NCI-H187 treated with DMSO at 0.1 percent for 48 hours (cell line): ENCODE data around the gene CHCHD5.
"Not testable (repeated sequence)": the region's sequence is repeated elsewhere in the genome, so short reads cannot be mapped to it uniquely, and the experiment has no call there.

Experiments
- DNase-seq: peaks from one replicate; lab custom pipeline; 2025; lab: John Stamatoyannopoulos, UW

Gene CHCHD5, protein sequence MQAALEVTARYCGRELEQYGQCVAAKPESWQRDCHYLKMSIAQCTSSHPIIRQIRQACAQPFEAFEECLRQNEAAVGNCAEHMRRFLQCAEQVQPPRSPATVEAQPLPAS

DNA sequence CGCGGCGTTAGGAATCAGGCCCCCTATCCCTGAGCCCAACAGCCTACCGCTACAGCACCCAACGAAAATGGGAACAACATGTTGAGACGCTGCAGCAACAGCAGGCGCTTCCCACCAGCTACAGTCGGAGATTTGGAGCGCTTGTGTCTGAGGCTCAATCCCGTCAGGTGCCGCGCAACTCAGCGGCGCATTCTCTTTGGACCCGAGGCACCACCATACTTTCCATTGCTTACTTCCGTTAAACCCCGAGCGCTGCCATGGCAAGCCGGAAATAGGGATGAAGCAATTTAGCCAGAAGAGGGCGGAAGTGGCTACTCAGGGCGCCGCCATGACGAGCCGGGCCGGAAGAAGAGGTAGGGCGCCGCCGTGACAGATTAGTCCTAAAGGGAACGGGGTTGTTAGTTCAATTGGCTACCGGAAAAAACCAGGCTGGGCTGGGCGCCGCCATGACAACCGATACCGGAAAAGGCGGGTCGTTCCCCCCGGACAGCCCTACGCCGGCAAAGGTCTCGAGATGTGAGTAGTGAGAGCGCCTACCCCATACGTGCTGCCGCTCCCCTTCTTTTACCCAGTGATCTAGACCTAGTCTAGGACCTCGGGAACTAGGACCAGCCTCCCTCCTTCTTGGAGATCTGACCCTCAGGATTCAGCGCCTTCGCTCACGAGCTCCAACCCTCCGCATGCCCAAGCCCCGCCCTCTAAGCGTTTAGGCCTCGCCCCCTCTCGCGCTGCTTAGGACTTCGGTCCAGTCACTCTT lies at the start of gene CHCHD5:
TSS of gene CHCHD5 (plus strand) at position 476 of the 757 bp plus-strand sequence. CDS start at position 515, 39 bp downstream.
- DNase-seq, result peak; percentile 78

DNA sequence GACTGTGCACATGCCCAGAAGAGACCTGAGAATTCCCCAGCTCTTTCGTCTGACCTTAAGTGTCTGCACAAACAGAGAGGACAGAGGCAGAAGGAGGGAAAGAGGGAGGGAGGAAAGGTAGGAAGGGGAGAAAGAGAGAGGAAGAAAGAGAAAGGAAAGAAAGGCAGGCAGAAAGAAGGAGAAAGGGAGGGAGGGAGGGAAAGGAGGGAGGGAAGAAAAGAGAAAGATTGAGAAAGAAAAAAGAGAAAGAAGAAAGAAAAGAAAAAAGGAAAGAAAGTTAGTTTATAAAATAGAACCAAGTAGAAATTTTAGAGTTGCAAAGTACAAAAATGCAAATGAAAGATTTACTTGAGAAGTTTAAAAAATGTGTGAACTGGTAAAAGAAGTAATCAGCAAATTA lies 49.6 kb upstream of the CHCHD5 start:
- no peak for DNase-seq

DNA sequence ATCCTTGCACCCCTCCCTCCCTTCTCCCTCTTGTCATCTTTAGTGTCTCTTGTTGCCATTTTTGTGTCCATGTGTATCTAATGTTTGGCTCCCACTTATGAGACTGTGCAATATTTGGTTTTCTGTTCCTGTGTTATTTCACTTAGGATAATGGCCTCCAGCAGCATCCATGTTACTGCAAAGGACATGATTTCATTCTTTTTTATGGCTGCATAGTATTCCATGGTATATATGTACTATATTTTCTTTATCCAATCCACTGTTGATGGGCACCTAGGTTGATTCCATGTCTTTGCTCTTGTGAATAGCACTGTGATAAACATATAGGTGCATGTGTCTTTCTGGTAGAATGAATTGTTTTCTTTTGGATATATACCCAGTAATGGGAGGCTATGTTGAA lies 47.7 kb upstream of the CHCHD5 start:
- DNase-seq, result not testable (repeated sequence)

DNA sequence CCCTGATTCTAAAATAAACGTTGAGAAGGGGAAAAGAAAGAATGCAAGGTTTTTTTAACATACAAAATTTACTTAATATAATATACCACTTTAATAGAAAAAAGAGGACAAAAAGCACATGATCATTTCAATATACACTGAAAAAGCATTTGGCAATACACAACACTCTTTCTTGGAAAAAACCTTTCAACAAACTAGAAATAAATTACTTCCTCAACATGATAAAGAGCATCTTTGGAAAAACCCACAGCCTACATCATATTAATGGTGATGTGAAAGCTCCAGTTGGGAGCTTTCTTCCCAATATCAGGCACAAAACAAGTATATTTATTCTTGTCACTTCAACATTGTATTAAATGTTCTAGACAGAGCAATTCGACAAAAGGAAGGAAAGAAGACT lies 45.1 kb upstream of the CHCHD5 start:
- DNase-seq, result no peak

GRCh38 chr2:112540906-112541305 lies 43.5 kb upstream of the CHCHD5 start:
- DNase-seq, result no peak

DNA sequence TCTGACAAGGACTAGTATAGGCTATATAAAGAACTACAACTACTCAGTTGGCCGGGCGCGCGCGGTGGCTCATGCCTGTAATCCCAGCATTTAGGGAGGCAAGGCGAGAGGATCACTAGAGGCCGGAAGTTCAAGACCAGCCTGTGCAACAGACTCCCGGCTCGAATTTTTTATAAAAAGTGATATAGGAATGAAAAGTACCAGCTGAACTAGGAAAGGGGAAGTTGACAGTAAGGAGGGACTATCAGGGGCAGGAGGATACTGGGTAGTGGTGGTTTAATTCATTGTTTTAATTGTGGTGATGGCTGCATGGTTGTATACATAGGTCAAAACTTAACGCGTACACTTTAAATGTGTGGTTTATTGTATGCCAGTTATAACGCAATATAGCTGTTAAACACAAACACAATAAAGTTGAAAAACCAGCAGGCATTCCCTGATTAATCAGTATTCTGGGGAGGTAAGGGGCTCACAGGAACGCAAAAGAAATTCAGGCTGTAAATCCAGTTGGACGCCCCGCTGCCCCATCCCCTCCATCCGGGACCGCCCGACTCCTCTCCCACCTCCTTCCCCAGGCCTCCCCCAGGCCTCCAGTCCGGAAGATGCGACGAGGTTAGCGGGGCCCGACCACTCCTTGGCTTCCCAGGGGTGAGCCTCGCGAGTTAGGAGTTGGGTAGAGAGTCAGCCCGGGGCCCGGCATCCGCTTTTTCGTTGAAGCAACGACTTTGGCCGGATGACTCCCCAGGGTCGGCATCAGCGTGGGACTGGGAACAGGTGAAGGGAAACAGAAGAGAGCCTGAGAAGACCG lies 42.9 kb upstream of the CHCHD5 start:
- DNase-seq, result no peak

GRCh38 chr2:112542123-112542983 lies 42.1 kb upstream of the CHCHD5 start, which contains the start of gene POLR1B:
POLR1B (plus strand) TSS chr2:112542465; CDS start chr2:112542495, 30 bp downstream.
- DNase-seq, result peak; percentile 29

- no peak for DNase-seq
Measured at GRCh38 chr2:112542984-112543661, 41.3 kb upstream of the CHCHD5 start.

DNA sequence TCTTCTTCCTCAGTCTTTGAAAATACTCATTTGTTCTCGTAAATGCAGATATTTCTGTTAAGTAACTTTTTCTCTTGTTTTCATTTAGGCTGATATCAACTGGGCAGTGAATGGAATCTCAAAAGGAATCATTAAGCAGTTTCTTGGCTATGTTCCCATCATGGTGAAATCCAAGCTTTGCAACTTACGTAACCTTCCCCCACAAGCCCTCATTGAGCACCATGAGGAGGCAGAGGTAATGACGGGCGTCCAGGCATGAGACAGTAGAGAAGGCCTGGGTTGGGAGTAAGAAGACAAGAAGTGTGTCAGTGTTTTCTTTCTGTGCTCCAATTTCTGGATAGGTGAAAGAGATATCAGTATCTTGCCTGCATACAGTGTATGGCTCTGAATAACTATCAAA lies 37.1 kb upstream of the CHCHD5 start:
- no peak for DNase-seq

DNA sequence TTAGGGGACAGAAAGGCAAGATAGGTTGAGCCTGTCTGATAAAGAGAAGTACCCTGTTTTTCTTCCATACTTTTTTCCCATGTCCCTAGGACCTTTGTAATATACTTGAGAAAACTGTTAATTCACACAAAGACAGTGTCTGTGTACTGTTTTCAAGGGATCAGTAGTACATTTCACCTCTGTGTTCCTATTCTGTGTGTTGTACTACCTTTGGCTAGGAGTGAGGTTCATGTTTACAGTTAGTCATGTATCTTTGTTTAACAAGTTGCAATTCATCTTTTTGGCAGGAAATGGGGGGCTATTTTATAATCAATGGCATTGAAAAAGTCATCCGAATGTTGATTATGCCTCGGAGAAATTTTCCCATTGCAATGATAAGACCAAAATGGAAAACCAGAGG lies 35.4 kb upstream of the CHCHD5 start:
- no peak for DNase-seq

DNA sequence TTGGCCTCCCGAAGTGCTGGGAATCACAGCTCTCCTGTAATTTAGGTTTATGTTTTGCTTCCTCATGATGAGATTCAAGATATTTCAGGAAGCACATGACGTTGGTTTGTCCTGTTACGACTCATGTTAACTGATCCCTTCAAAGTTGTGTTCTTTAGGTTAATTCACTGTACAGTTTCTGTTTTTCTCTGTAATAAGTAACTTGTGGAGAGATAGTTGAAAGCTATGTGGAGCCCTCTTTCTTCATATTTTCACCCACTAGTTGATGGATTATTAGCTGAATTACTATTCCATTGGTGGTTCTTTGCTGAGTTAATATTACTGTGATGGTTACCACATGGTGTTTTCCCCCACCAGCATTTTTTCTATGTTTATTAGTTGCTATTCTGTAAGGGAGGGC lies 18.3 kb upstream of the CHCHD5 start:
- DNase-seq, result no peak

GRCh38 chr2:112566508-112566907 lies 17.9 kb upstream of the CHCHD5 start:
- not testable (repeated sequence) for DNase-seq

DNA sequence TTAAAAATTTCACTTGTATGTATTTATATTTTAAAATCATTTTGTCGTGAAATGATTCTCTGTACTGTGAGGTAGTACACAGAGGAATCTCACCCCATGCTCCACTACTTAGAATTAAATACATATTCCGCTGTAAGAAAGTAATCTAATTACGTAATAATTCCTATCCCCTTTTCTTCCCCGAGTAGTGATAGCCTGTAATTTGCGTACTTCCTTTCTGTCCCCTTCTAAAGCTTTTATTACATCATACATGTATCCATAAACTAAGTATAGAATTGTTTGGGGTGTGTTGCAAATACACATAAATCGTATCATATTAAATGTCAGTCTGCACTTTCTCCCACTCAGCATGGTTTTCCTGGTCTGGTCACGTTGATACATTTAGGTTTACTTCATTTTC lies 12.4 kb upstream of the CHCHD5 start:
- DNase-seq, result no peak

DNA sequence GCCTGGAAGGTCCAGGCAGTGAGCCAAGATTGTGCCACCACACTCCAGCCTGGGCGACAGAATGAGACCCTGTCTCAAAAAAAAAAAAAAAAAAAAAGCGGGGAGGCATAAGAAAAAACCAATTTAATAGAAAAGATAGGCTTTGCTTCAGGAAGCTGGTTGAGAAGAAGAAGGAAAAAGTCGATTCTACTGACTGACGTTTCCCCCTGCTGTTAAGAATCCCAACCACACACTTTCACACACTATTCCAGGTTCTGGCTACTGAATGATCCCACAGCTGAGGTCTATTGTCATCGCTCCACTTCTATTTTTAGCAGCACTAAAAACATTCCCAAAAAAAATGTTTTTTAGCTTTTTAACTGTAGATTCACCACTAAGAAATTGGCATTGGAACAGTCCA lies 6.7 kb upstream of the CHCHD5 start:
- DNase-seq, result no peak

GRCh38 chr2:112579241-112579640 lies 5.2 kb upstream of the CHCHD5 start:
- no peak for DNase-seq

DNA sequence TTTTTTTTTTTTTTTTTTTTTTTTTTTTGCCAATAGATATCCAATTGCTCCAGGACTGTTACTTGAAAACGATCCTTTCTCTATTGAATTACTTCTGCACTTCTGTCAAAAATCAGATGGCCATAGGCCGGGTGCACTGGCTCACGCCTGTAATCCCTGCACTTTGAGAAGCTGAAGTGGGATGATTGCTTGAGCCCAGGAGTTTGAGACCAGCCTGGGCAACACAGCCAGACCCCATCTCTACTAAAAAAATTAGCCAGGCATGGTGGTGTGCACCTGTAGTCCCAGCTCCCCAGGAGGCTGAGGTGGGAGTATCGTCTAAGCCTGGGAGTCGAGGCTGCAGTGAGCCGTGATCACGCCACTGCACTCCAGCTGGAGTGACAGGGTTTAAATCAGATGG lies 4.3 kb upstream of the CHCHD5 start:
- DNase-seq, result no peak

DNA sequence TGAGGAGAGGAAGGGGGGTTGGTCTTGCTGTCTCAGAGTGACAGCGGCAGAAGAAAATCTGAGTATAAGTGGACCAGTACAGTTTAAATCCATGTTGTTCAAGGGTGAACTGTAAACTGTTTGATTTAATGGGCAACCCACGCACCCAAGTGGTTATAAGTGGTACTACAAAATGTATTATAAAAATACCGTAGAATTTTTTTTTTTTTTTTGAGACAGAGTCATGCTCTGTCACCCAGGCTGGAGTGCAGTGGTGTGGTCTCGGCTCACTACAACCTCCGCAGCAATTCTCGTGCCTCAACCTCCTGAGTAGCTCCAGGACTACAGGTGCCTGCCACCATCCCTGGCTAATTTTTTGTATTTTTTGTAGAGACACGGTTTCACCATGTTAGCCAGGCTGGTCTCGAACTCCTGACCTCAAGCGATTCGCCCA lies 2.1 kb upstream of the CHCHD5 start:
- peak; percentile 7 for DNase-seq

DNA sequence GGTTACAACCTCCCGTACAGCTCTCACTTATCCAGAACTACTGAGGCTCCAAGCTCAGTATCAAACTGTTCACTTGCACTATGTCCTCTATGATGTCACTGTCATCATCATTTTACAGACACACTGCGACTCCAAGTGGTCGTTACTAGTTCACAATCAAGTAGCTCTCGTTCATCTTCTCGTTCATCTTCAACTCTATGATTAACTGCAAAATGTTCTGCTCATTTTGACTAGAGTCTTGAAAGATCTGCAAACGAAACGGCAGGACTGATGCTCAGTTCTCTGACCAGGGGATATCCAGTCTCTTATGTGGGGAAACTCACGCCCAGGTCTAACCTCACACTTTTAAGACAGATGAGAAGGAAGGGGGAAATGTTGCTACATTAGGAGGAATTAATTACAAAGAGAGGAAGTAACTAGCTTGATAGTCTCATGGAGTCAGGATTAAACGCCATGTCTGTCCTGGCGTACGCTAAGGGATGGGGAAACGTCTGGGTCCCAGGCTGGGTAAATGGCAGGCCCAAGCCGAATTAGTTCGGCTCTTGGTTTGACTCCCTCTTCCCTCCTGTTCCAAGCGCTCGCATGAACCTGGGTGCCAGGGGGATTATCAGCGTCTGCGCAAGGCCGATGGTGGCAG lies 794 bp upstream of the CHCHD5 start:
- DNase-seq, result no peak

DNA sequence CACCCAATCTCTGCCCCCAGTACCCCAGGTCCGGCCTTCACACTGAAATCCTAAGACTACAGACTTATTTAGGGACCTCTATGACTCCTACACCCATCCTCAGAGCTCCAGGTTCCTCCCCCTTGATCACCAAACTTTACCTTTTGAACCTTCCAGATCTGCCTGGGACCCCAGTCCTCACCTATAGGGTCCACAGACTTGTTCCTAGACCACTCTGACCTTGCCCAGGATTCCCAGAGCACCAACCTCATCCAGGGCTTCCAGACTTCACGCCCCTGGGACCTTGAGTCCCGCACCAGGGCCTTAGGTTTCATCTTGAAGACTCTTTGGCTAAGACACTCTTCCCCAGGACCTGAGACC lies 462 bp downstream of the CHCHD5 start:
- DNase-seq, result no peak

GRCh38 chr2:112585400-112585799 lies 991 bp downstream of the CHCHD5 start:
- DNase-seq, result no peak

DNA sequence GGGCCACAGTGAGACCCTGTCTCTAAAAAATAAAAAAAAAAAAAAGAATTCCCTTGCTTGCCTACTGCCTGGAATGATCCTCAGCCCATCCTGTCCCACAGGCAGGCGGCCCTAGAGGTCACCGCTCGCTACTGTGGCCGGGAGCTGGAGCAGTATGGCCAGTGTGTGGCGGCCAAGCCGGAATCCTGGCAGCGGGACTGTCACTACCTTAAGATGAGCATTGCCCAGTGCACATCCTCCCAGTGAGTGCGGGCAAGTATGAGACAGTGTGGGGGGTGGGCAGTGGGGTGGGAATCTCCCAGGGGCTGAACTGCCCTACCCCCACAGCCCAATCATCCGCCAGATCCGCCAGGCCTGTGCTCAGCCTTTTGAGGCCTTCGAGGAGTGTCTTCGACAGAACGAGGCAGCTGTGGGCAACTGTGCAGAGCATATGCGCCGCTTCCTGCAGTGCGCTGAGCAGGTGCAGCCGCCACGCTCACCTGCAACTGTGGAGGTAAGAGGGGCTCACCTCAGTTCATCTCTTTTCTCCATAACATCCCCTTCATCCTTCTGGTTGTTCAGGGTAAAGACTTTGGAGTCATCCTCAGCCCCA lies 1.6 kb downstream of the CHCHD5 start:
- DNase-seq, result no peak
